ENCODE data around the gene FBN2.
"Not testable (repeated sequence)": the region's sequence is repeated elsewhere in the genome, so short reads cannot be mapped to it uniquely, and the experiment has no call there.

FBN2 gene

GRCh38 chr5:128414469-128414868 is 123.6 kb downstream of the FBN2 start:
- no peak for DNase-seq

GRCh38 chr5:128413356-128413755 is 124.7 kb downstream of the FBN2 start:
- no peak for DNase-seq

GRCh38 chr5:128412145-128412930 is 125.7 kb downstream of the FBN2 start:
- DNase-seq: no peak

GRCh38 chr5:128409166-128409800 is 128.8 kb downstream of the FBN2 start:
- DNase-seq: no peak

GRCh38 chr5:128408622-128409021 is 129.4 kb downstream of the FBN2 start:
- DNase-seq: no peak

- no peak for DNase-seq
Measured at GRCh38 chr5:128407944-128408343, 130.1 kb downstream of the FBN2 start.

- DNase-seq: no peak
Measured at GRCh38 chr5:128406803-128407202, 131.2 kb downstream of the FBN2 start.

GRCh38 chr5:128405159-128405558 is 132.9 kb downstream of the FBN2 start:
- no peak for DNase-seq

GRCh38 chr5:128403333-128403732 is 134.7 kb downstream of the FBN2 start:
- no peak for DNase-seq

GRCh38 chr5:128402506-128402905 is 135.5 kb downstream of the FBN2 start:
- DNase-seq: no peak

GRCh38 chr5:128400766-128401165 is 137.3 kb downstream of the FBN2 start:
- not testable (repeated sequence) for DNase-seq

GRCh38 chr5:128399111-128399510 is 138.9 kb downstream of the FBN2 start:
- no peak for DNase-seq

- no peak for DNase-seq
Measured at GRCh38 chr5:128397876-128398275, 140.2 kb downstream of the FBN2 start.

- DNase-seq: no peak
Measured at GRCh38 chr5:128395073-128395472, 143.0 kb downstream of the FBN2 start.

GRCh38 chr5:128384068-128384467 is 154.0 kb downstream of the FBN2 start:
- no peak for DNase-seq

- DNase-seq: no peak
Measured at GRCh38 chr5:128380337-128380736, 157.7 kb downstream of the FBN2 start.

- DNase-seq: no peak
Measured at GRCh38 chr5:128378632-128379031, 159.4 kb downstream of the FBN2 start.

GRCh38 chr5:128378196-128378595 is 159.8 kb downstream of the FBN2 start:
- DNase-seq: no peak

- no peak for DNase-seq
Measured at GRCh38 chr5:128376577-128376976, 161.5 kb downstream of the FBN2 start.

GRCh38 chr5:128366147-128366546 is 171.9 kb downstream of the FBN2 start:
- DNase-seq: no peak

GRCh38 chr5:128362370-128362769 is 175.7 kb downstream of the FBN2 start:
- DNase-seq: no peak

GRCh38 chr5:128358826-128359225 is 179.2 kb downstream of the FBN2 start:
- DNase-seq: no peak

- no peak for DNase-seq
Measured at GRCh38 chr5:128357226-128357625, 180.8 kb downstream of the FBN2 start.

- no peak for DNase-seq
Measured at GRCh38 chr5:128355961-128356360, 182.1 kb downstream of the FBN2 start.

Measured in NCI-H2227 treated with DMSO at 0.1 percent for 48 hours (cell line).